WTC11 (cell line): ENCODE results near the gene FGF14. TPM values are rescaled to one million over a fixed set of nuclear protein-coding genes. Genes with fewer than 3 reads are reported as not detected.

ENCODE experiments used
- ATAC-seq: fragments of 200-7000 bp; cut with Tn5 transposase; 2 replicates; pipeline ENCODE4 v1.10.0; 2021; ENCODE audit warnings: mild to moderate bottlenecking, moderate library complexity
- CTCF ChIA-PET: fragments of 300-600 bp; sonication (Branson Sonifier 250); formaldehyde crosslinking; loops from one replicate; lab custom pipeline; 2021; ENCODE audit warnings: antibody characterized with exemption; lab: Charles Lee
- POLR2A ChIA-PET: fragments of 350-600 bp; sonication (Branson Sonifier 250); formaldehyde crosslinking; loops from one replicate; lab custom pipeline; 2021; ENCODE audit warnings: antibody characterized with exemption; lab: Charles Lee
- DNase-seq: peaks from one replicate; pipeline ENCODE4 v3.0.0; 2021; ENCODE audit warnings: low spot score
- H3K27ac Mint-ChIP-seq: 2 replicates; pipeline ENCODE4 v1.8.0; 2021; ENCODE audit warnings: mixed read lengths
- H3K27me3 Mint-ChIP-seq: 2 replicates; pipeline ENCODE4 v1.8.0; 2021; ENCODE audit warnings: low read depth, mild to moderate bottlenecking, moderate library complexity, mixed read lengths
- H3K36me3 Mint-ChIP-seq: 2 replicates; pipeline ENCODE4 v1.8.0; 2021; ENCODE audit warnings: mixed read lengths
- H3K4me1 Mint-ChIP-seq: 2 replicates; pipeline ENCODE4 v1.8.0; 2022; ENCODE audit warnings: mixed read lengths
- H3K4me3 Mint-ChIP-seq: 2 replicates; pipeline ENCODE4 v1.8.0; 2021; ENCODE audit warnings: mild to moderate bottlenecking, moderate library complexity, mixed read lengths
- H3K9me3 Mint-ChIP-seq: 2 replicates; pipeline ENCODE4 v1.8.0; 2021; ENCODE audit warnings: mixed read lengths
- FOXK1 ChIP-seq: sonication (generic); formaldehyde crosslinking; IDR thresholded peaks from 2 replicates; pipeline ENCODE4 v1.8.0; 2022; ENCODE audit warnings: mild to moderate bottlenecking, moderate library complexity, missing genetic modification reagents
- HMGA2 ChIP-seq: fragments of 250-450 bp; sonication (Bioruptor Pico); IDR thresholded peaks from 2 replicates; pipeline ENCODE4 v1.4.0; 2021; ENCODE audit warnings: mild to moderate bottlenecking, moderate library complexity
- JUN ChIP-seq: sonication (generic); formaldehyde crosslinking; IDR thresholded peaks from 2 replicates; pipeline ENCODE4 v1.8.0; 2023; ENCODE audit warnings: mild to moderate bottlenecking, missing genetic modification reagents
- MXD4 ChIP-seq: fragments of 250-450 bp; sonication (Bioruptor Pico); IDR thresholded peaks from 2 replicates; pipeline ENCODE4 v1.8.0; 2021; ENCODE audit warnings: mild to moderate bottlenecking, moderate library complexity, borderline replicate concordance
- NR1H2 ChIP-seq: sonication (generic); formaldehyde crosslinking; IDR thresholded peaks from 2 replicates; pipeline ENCODE4 v1.9.0; 2021; ENCODE audit warnings: mild to moderate bottlenecking, moderate library complexity, missing genetic modification reagents
- PRDM15 ChIP-seq: sonication (generic); formaldehyde crosslinking; IDR thresholded peaks from 2 replicates; pipeline ENCODE4 v1.8.0; 2022; ENCODE audit warnings: missing genetic modification reagents
- PREB ChIP-seq: sonication (generic); formaldehyde crosslinking; IDR thresholded peaks from 2 replicates; pipeline ENCODE4 v1.8.1; 2022; ENCODE audit warnings: mild to moderate bottlenecking, missing genetic modification reagents, moderate library complexity, borderline replicate concordance
- PRRX2 ChIP-seq: fragments of 250-450 bp; sonication (Bioruptor Pico); IDR thresholded peaks from 2 replicates; pipeline ENCODE4 v1.8.0; 2021; ENCODE audit warnings: mild to moderate bottlenecking
- SOX15 ChIP-seq: fragments of 250-450 bp; sonication (Bioruptor Pico); IDR thresholded peaks from 2 replicates; pipeline ENCODE4 v1.9.0; 2021; ENCODE audit warnings: mild to moderate bottlenecking
- USF2 ChIP-seq: sonication (generic); formaldehyde crosslinking; IDR thresholded peaks from 2 replicates; pipeline ENCODE4 v1.8.1; 2023; ENCODE audit warnings: mild to moderate bottlenecking, missing genetic modification reagents, moderate library complexity
- ZMAT4 ChIP-seq: fragments of 250-450 bp; sonication (Bioruptor Pico); IDR thresholded peaks from 2 replicates; pipeline ENCODE4 v1.9.0; 2021; ENCODE audit warnings: mild to moderate bottlenecking
- ZNF219 ChIP-seq: sonication (generic); formaldehyde crosslinking; IDR thresholded peaks from 2 replicates; pipeline ENCODE4 v1.8.0; 2023; ENCODE audit warnings: missing genetic modification reagents, mild to moderate bottlenecking, borderline replicate concordance
- total RNA-seq: library from RNA; stranded (reverse); gene quantifications from 3 replicates; pipeline ENCODE4 v1.2.3, GENCODE V29; 2021
- TF ChIP-seq, protein P1 (sequence below): sonication (generic); formaldehyde crosslinking; IDR thresholded peaks from 2 replicates; pipeline ENCODE4 v1.8.1; 2023; ENCODE audit warnings: mild to moderate bottlenecking, missing genetic modification reagents, borderline replicate concordance
- TF ChIP-seq, protein P2 (sequence below): sonication (generic); formaldehyde crosslinking; IDR thresholded peaks from 2 replicates; pipeline ENCODE4 v1.8.0; 2023; ENCODE audit warnings: missing genetic modification reagents, mild to moderate bottlenecking, borderline replicate concordance

Gene FGF14
- total RNA-seq, 1 experiment from 2014 or later, result 0.28 TPM

- no peak overlapping the region for H3K27ac Mint-ChIP-seq
- no peaks in the 10 kb centered on the region for H3K9me3 Mint-ChIP-seq
- no peaks in the 10 kb centered on the region for H3K36me3 Mint-ChIP-seq
- H3K4me1 Mint-ChIP-seq, result peaks cover 9% of the 10 kb centered on the region
- ChIA-PET POLR2A (no interaction called here), CTCF (interaction anchor here (1.3 kb wide), 1 partner anchor 62 kb away, joined by 6 read pairs; no protein-coding TSS in a partner anchor)
- TF ChIP-seq PREB (CRISPR knock-in tag) (no peak), ZMAT4 (CRISPR knock-in tag) (no peak), HMGA2 (CRISPR knock-in tag) (no peak), MXD4 (CRISPR knock-in tag) (no peak), ZNF219 (no peak), SOX15 (CRISPR knock-in tag) (no peak), NR1H2 (CRISPR knock-in tag) (no peak), JUN (no peak)
- TF ChIP-seq, protein P1, sequence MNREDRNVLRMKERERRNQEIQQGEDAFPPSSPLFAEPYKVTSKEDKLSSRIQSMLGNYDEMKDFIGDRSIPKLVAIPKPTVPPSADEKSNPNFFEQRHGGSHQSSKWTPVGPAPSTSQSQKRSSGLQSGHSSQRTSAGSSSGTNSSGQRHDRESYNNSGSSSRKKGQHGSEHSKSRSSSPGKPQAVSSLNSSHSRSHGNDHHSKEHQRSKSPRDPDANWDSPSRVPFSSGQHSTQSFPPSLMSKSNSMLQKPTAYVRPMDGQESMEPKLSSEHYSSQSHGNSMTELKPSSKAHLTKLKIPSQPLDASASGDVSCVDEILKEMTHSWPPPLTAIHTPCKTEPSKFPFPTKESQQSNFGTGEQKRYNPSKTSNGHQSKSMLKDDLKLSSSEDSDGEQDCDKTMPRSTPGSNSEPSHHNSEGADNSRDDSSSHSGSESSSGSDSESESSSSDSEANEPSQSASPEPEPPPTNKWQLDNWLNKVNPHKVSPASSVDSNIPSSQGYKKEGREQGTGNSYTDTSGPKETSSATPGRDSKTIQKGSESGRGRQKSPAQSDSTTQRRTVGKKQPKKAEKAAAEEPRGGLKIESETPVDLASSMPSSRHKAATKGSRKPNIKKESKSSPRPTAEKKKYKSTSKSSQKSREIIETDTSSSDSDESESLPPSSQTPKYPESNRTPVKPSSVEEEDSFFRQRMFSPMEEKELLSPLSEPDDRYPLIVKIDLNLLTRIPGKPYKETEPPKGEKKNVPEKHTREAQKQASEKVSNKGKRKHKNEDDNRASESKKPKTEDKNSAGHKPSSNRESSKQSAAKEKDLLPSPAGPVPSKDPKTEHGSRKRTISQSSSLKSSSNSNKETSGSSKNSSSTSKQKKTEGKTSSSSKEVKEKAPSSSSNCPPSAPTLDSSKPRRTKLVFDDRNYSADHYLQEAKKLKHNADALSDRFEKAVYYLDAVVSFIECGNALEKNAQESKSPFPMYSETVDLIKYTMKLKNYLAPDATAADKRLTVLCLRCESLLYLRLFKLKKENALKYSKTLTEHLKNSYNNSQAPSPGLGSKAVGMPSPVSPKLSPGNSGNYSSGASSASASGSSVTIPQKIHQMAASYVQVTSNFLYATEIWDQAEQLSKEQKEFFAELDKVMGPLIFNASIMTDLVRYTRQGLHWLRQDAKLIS (CRISPR knock-in tag), result no peak
- DNase-seq (no peak), ATAC-seq (no peak)
- H3K4me3 Mint-ChIP-seq, result no peak overlapping the region
- H3K27me3 Mint-ChIP-seq, result no peaks in the 10 kb centered on the region
These were observed 373.0 kb downstream of the FGF14 start for GRCh38 chr13:102028868-102029267.

DNA sequence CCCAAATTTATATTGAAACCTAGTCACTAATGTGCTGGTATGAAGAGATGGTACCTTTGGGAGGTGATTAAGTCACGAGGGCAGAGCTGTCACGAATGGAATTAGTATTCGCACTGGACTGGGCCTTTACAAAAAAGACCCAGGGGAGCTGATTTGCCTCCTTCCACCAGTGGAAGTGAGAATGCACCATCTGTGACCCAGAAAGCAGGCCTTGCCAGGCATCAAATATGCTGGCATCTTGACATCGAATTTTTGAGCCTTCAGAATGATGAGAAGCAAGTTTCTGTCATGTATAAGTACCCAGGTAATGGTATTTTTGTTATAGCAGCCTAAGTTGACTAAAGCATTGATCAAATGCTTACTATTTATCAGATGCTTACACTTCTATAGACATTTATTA, 373.6 kb downstream of the FGF14 start:
- H3K27ac Mint-ChIP-seq, result no peak overlapping the region
- DNase-seq (no peak), ATAC-seq (no peak)
- H3K27me3 Mint-ChIP-seq, result no peaks in the 10 kb centered on the region
- ChIA-PET POLR2A (no interaction called here), CTCF (no interaction called here)
- no peaks in the 10 kb centered on the region for H3K9me3 Mint-ChIP-seq
- peaks cover 3% of the 10 kb centered on the region; the same call in 1 of the 2 replicates for H3K4me1 Mint-ChIP-seq
- TF ChIP-seq FOXK1 (CRISPR knock-in tag), result no peak
- no peak for TF ChIP-seq USF2 (CRISPR knock-in tag)
- TF ChIP-seq NR1H2 (CRISPR knock-in tag), result no peak
- no peak for TF ChIP-seq PRDM15 (CRISPR knock-in tag)
- no peak for TF ChIP-seq PRRX2 (CRISPR knock-in tag)
- TF ChIP-seq, protein P2, sequence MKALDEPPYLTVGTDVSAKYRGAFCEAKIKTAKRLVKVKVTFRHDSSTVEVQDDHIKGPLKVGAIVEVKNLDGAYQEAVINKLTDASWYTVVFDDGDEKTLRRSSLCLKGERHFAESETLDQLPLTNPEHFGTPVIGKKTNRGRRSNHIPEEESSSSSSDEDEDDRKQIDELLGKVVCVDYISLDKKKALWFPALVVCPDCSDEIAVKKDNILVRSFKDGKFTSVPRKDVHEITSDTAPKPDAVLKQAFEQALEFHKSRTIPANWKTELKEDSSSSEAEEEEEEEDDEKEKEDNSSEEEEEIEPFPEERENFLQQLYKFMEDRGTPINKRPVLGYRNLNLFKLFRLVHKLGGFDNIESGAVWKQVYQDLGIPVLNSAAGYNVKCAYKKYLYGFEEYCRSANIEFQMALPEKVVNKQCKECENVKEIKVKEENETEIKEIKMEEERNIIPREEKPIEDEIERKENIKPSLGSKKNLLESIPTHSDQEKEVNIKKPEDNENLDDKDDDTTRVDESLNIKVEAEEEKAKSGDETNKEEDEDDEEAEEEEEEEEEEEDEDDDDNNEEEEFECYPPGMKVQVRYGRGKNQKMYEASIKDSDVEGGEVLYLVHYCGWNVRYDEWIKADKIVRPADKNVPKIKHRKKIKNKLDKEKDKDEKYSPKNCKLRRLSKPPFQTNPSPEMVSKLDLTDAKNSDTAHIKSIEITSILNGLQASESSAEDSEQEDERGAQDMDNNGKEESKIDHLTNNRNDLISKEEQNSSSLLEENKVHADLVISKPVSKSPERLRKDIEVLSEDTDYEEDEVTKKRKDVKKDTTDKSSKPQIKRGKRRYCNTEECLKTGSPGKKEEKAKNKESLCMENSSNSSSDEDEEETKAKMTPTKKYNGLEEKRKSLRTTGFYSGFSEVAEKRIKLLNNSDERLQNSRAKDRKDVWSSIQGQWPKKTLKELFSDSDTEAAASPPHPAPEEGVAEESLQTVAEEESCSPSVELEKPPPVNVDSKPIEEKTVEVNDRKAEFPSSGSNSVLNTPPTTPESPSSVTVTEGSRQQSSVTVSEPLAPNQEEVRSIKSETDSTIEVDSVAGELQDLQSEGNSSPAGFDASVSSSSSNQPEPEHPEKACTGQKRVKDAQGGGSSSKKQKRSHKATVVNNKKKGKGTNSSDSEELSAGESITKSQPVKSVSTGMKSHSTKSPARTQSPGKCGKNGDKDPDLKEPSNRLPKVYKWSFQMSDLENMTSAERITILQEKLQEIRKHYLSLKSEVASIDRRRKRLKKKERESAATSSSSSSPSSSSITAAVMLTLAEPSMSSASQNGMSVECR, result no peak
- no peaks in the 10 kb centered on the region for H3K36me3 Mint-ChIP-seq
- H3K4me3 Mint-ChIP-seq, result no peak overlapping the region
